Sigmoid colon (tissue), 7 donors: ENCODE data around the gene KCTD2. TPM values are rescaled to one million over a fixed set of nuclear protein-coding genes. Genes with fewer than 3 reads are reported as not detected.

Experiments used
- DNase-seq: peaks from one replicate; pipeline ENCODE4 v3.0.0-alpha.2; 2019
- H3K27ac ChIP-seq, 4 donors: fragments of 200-600 bp; sonication (generic); one replicate each; pipeline ENCODE4 v1.5.1; 2016 to 2019; ENCODE audit warnings: mild to moderate bottlenecking in 1 of 4
- H3K27me3 ChIP-seq, 3 donors: fragments of 200-600 bp; sonication (generic); one replicate each; pipeline ENCODE4 v1.5.1; 2019; ENCODE audit warnings: mild to moderate bottlenecking in 1 of 3
- H3K36me3 ChIP-seq, 4 donors: fragments of 200-600 bp; sonication (generic); one replicate each; pipeline ENCODE4 v1.5.1; 2016 to 2019
- H3K4me1 ChIP-seq, 4 donors: fragments of 200-600 bp; sonication (generic); one replicate each; pipeline ENCODE4 v1.5.1; 2017 to 2019
- H3K4me3 ChIP-seq, 4 donors: fragments of 200-600 bp; sonication (generic); one replicate each; pipeline ENCODE4 v1.5.1; 2017 to 2019; ENCODE audit warnings: mild to moderate bottlenecking in 2 of 4, moderate library complexity in 1 of 4
- H3K9me3 ChIP-seq, 4 donors: fragments of 200-600 bp in 3 of 4; sonication (generic) in 3 of 4; one replicate each; pipeline versions ENCODE4 v1.5.1 to v1.6.1; 2013 to 2019
- EP300 ChIP-seq, 4 donors: sonication (generic); formaldehyde crosslinking; IDR thresholded peaks; one replicate each; pipeline ENCODE4 v1.6.1; 2017; ENCODE audit warnings: antibody characterized with exemption in 4 of 4
- POLR2A ChIP-seq, 2 donors: fragments of 450-650 bp; IDR thresholded peaks; one replicate each; pipeline ENCODE4 v1.6.1; 2016; ENCODE audit warnings: antibody characterized with exemption in 2 of 2, mild to moderate bottlenecking in 2 of 2, moderate library complexity in 2 of 2
- POLR2AphosphoS5 ChIP-seq, 4 donors: sonication (generic); formaldehyde crosslinking; IDR thresholded peaks; one replicate each; pipeline ENCODE4 v1.6.1; 2017; ENCODE audit warnings: antibody characterized with exemption in 4 of 4
- WGBS, 2 donors: extraction: QIAGEN DNeasy Blood & Tissue Kit; methylation state at CpG; one replicate each; pipeline ENCODE4 v1.1.7; 2013; 5-methylcytosine and 5-hydroxymethylcytosine counted together
- intact Hi-C: fragments of 100-400 bp; cut with DNase I; formaldehyde crosslinking; loops from one replicate; pipeline ENCODE4 v1.15.1; 2023
- polyA plus RNA-seq, 3 donors: library from polyadenylated mRNA; stranded (reverse); fragments of 200-250 nt; gene quantifications; one replicate each; pipeline ENCODE4 v1.2.3, GENCODE V29; 2013
- total RNA-seq, 4 donors: library from RNA; depleted of rRNA; stranded (reverse); fragments of >200 nt; gene quantifications; one replicate each; pipeline ENCODE4 v1.1.0, GENCODE V29; 2016
- TF ChIP-seq, protein P1 (sequence below), 4 experiments: fragments of 450-650 bp in 3 of 4; fragments of 200-600 bp in 1 of 4; IDR thresholded peaks; one replicate each; pipeline ENCODE4 v1.5.1; 2016 to 2019; ENCODE audit warnings: antibody characterized with exemption in 4 of 4, mild to moderate bottlenecking in 3 of 4, moderate library complexity in 2 of 4
- donor health status: healthy with polysubstance abuse.
- donor health status: Bipolar disorder and iron deficiency.
- donor health status: healthy.

Gene KCTD2
- total and polyA plus RNA-seq, 7 donors, result 12.5 to 25.5 (median 21.3) TPM

DNA sequence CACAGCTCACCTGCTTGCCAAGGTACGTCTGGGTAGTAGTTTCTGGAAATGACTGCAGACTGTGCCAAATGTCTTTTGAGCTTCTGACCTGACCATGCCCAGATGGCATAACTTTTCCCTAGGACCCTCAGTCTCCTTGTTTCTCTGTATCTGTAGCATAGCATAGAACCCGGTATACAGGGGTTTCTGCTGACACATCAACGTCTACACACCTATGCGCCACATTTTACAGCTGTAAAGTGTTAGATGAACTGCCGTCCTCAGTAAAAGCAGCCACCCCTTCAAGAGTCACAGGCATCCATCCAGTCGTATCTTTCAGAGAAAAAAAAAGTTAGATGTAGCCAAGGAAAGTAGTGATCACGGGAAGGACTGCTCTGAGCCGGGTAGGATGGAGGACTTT, 17.4 kb downstream of the KCTD2 start:
- H3K27ac ChIP-seq, result no peak overlapping the region
- intact Hi-C loops, result loop anchor here (5.0 kb wide), 2 partner anchors 48 to 138 kb away; no protein-coding TSS in a partner anchor
- peaks cover 20 to 53% (median 33%) of the 10 kb centered on the region in 4 donors for H3K36me3 ChIP-seq
- TF ChIP-seq POLR2AphosphoS5 (IDR thresholded peaks at IDR 0.05) (no peak), POLR2A (IDR thresholded peaks at IDR 0.05) (no peak), EP300 (IDR thresholded peaks at IDR 0.05) (no peak)
- TF ChIP-seq, protein P1, sequence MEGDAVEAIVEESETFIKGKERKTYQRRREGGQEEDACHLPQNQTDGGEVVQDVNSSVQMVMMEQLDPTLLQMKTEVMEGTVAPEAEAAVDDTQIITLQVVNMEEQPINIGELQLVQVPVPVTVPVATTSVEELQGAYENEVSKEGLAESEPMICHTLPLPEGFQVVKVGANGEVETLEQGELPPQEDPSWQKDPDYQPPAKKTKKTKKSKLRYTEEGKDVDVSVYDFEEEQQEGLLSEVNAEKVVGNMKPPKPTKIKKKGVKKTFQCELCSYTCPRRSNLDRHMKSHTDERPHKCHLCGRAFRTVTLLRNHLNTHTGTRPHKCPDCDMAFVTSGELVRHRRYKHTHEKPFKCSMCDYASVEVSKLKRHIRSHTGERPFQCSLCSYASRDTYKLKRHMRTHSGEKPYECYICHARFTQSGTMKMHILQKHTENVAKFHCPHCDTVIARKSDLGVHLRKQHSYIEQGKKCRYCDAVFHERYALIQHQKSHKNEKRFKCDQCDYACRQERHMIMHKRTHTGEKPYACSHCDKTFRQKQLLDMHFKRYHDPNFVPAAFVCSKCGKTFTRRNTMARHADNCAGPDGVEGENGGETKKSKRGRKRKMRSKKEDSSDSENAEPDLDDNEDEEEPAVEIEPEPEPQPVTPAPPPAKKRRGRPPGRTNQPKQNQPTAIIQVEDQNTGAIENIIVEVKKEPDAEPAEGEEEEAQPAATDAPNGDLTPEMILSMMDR (IDR thresholded peaks at IDR 0.05), result no peak
- H3K4me3 ChIP-seq, result no peak overlapping the region
- DNase-seq, result no peak
- H3K4me1 ChIP-seq, result peaks cover 0 to 13% (median 11%) of the 10 kb centered on the region in 4 donors
- no peaks in the 10 kb centered on the region for H3K27me3 ChIP-seq
- no peaks in the 10 kb centered on the region for H3K9me3 ChIP-seq
- 92 to 93% methylated on average over 8 of the region's 8 CpGs for WGBS, 2 donors

DNA sequence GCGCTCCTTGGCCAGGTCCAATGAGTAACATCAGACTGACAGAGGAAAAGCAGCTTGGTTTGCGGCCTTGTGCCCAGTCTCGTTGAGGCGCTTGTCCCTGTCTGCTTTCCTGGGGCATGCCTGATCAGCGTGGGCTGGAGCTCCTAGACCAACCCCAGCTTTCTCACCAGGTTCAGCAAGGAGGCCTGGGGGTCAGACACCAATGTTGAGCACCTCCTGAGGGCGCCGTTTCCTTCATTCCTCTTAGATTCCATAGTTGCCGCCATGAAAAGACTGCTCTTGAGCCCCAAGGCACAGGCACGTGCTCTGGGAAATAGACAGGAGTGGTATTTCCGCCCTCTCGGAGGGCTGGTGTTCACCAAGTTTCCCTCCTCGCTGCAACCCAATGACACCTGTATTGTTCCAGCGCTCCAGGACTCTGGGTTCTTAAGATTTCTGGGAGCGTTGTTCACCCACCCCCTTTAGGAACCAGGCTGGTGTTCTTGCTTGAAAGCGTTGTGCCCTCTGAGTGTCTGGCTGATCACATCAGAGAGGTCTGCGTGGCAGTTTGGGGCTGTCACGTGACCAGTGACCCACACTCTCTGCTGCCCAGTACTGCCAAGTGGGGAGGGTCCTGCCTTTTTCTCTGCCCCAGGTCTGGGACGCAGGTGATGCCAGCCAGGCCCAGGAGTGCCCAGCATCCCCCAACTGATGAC, 18.0 kb downstream of the KCTD2 start:
- Histone ChIP-seq H3K4me1 (peaks cover 0 to 8% (median 7%) of the 10 kb centered on the region in 4 donors), H3K27me3 (no peaks in the 10 kb centered on the region), H3K36me3 (peaks cover 20 to 53% (median 33%) of the 10 kb centered on the region in 4 donors), H3K27ac (no peak overlapping the region), H3K4me3 (no peak overlapping the region), H3K9me3 (no peaks in the 10 kb centered on the region)
- DNase-seq, result no peak
- 95 to 96% methylated on average over 18 of the region's 18 CpGs for WGBS, 2 donors
- TF ChIP-seq POLR2A (IDR thresholded peaks at IDR 0.05) (no peak), EP300 (IDR thresholded peaks at IDR 0.05) (no peak), POLR2AphosphoS5 (IDR thresholded peaks at IDR 0.05) (no peak)
- TF ChIP-seq, protein P1 (IDR thresholded peaks at IDR 0.05), result no peak
- intact Hi-C loops, result loop anchor here (5.0 kb wide), 2 partner anchors 47 to 137 kb away; no protein-coding TSS in a partner anchor

DNA sequence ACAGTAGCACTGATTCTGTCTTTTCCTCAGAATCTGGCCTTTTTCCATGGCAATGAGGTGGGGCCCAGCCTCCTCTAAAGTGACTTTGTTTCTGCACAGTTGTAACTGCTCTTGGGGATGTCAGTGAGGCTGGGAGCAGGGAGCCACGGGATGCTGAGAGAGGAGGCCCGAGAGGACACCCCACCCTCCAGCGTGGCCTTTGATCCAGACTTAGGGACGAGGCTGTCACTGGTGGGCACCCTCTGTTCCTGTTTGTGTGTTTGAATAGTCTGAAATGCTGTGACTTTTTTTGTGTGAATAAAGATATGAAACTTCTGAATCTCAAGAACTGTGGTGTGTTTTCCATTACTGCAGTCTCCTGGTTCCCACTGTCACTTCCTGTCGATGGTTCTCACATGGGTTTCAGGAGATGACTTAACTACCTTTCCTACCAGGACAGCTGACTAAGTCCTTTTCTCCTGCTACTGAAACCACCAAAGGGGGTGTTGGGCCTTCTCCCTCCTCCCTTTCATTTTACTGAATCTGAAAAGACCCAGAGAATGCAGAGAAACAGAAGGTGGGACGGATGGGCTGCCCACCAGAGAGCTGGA, 18.6 kb downstream of the KCTD2 start:
- Histone ChIP-seq H3K27ac (no peak overlapping the region), H3K4me3 (no peak overlapping the region), H3K4me1 (peaks cover 0 to 2% (median under 1%) of the 10 kb centered on the region in 4 donors), H3K9me3 (no peaks in the 10 kb centered on the region), H3K27me3 (no peaks in the 10 kb centered on the region), H3K36me3 (peaks cover 20 to 50% (median 33%) of the 10 kb centered on the region in 4 donors)
- intact Hi-C loops, result no loop called here
- TF ChIP-seq, protein P1 (IDR thresholded peaks at IDR 0.05), result no peak
- TF ChIP-seq EP300 (IDR thresholded peaks at IDR 0.05) (no peak), POLR2A (IDR thresholded peaks at IDR 0.05) (no peak), POLR2AphosphoS5 (IDR thresholded peaks at IDR 0.05) (no peak)
- 76% methylated on average over 6 of the region's 6 CpGs for WGBS, 2 donors
- DNase-seq, result no peak

DNA sequence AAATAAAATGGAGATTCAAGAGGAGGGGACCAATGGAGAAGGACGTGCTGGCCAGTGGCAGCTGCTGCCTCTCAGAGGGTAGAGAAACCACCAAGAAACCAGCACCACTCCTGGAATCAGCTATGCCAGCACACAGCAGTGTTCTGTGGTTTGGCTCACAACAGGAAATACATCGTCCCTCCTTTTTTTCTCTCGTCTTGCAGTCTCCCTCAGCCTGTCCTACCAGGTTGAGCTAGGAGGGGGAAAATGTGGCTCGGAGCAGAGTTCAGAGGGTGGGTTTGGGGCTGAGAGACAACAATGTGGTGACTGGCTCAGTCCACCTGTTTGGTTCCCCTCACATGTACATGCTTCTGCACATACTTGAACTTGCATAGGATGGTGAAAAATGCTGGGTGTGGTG, 20.8 kb downstream of the KCTD2 start:
- H3K27me3 ChIP-seq, result no peaks in the 10 kb centered on the region
- no peaks in the 10 kb centered on the region for H3K4me1 ChIP-seq
- no peaks in the 10 kb centered on the region for H3K9me3 ChIP-seq
- no peak overlapping the region for H3K4me3 ChIP-seq
- intact Hi-C loops, result no loop called here
- no peak for DNase-seq
- H3K27ac ChIP-seq, result no peak overlapping the region
- H3K36me3 ChIP-seq, result peaks cover 10 to 28% (median 22%) of the 10 kb centered on the region in 4 donors
- 41 to 75% methylated on average over 4 of the region's 4 CpGs for WGBS, 2 donors
- TF ChIP-seq POLR2AphosphoS5 (IDR thresholded peaks at IDR 0.05) (no peak), POLR2A (IDR thresholded peaks at IDR 0.05) (no peak), EP300 (IDR thresholded peaks at IDR 0.05) (no peak)
- TF ChIP-seq, protein P1 (IDR thresholded peaks at IDR 0.05), result no peak
